ENCODE measurements around the gene USP3.

GRCh38 chr15:63504979-63505841 is 817 bp downstream of the USP3 start:
- TF ChIP-seq CTCF (IDR thresholded peaks at IDR 0.05) (peak in 3 of 4 experiments; percentile 12 to 53 (median 33)), POLR2AphosphoS5 (IDR thresholded peaks at IDR 0.05) (peak; percentile 56), POLR2A (IDR thresholded peaks at IDR 0.05) (no peak)
